GM06990 (cell line): ENCODE data around the gene NXPH4.

Experiments
- DNase-seq: peaks from one replicate; pipeline ENCODE4 v3.0.0-alpha.2; 2011; ENCODE audit not compliant: insufficient read length; ENCODE audit errors: extremely low read depth
- H3K27me3 ChIP-seq: replicated peaks from 2 replicates; pipeline ENCODE4 v1.6.0; 2011; ENCODE audit warnings: low read length; ENCODE audit not compliant: control insufficient read depth, insufficient read depth
- H3K36me3 ChIP-seq: 2 replicates; pipeline ENCODE4 v1.5.1; 2011; ENCODE audit warnings: low read length; ENCODE audit not compliant: control insufficient read depth, insufficient read depth
- H3K4me3 ChIP-seq: replicated peaks from 2 replicates; pipeline ENCODE4 v1.5.1; 2011; ENCODE audit warnings: low read depth, mild to moderate bottlenecking, control low read depth, low read length
- TF ChIP-seq, protein P1 (sequence below): IDR thresholded peaks from 2 replicates; pipeline ENCODE4 v1.5.1; 2011; ENCODE audit warnings: low read length, control low read depth, mild to moderate bottlenecking, inconsistent platforms; ENCODE audit not compliant: insufficient read depth, poor library complexity, severe bottlenecking

Gene NXPH4

DNA sequence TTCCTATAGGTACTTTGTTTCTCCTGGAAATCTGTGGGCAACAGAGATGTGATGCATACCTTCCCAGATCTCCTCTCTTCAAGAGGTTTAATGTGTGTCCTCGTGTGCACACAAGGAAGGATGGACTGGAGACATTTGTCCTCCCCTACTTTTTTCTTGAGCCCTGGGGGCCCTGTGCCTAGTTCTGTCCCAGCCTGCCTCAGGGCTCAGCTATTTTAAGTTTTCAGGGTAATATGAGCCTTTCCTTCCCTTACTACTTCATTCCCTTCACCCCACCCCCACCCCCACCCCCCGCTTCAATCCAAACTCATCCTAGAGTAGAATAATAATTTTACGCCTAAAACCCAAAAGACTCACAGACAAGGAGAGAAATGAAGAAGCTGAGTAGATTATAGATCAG, 33.9 kb downstream of the NXPH4 start:
- Histone ChIP-seq H3K4me3 (no peak overlapping the region), H3K36me3 (no peaks in the 10 kb centered on the region), H3K27me3 (no peaks in the 10 kb centered on the region)
- no peak for DNase-seq
- TF ChIP-seq, protein P1, sequence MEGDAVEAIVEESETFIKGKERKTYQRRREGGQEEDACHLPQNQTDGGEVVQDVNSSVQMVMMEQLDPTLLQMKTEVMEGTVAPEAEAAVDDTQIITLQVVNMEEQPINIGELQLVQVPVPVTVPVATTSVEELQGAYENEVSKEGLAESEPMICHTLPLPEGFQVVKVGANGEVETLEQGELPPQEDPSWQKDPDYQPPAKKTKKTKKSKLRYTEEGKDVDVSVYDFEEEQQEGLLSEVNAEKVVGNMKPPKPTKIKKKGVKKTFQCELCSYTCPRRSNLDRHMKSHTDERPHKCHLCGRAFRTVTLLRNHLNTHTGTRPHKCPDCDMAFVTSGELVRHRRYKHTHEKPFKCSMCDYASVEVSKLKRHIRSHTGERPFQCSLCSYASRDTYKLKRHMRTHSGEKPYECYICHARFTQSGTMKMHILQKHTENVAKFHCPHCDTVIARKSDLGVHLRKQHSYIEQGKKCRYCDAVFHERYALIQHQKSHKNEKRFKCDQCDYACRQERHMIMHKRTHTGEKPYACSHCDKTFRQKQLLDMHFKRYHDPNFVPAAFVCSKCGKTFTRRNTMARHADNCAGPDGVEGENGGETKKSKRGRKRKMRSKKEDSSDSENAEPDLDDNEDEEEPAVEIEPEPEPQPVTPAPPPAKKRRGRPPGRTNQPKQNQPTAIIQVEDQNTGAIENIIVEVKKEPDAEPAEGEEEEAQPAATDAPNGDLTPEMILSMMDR: no peak

DNA sequence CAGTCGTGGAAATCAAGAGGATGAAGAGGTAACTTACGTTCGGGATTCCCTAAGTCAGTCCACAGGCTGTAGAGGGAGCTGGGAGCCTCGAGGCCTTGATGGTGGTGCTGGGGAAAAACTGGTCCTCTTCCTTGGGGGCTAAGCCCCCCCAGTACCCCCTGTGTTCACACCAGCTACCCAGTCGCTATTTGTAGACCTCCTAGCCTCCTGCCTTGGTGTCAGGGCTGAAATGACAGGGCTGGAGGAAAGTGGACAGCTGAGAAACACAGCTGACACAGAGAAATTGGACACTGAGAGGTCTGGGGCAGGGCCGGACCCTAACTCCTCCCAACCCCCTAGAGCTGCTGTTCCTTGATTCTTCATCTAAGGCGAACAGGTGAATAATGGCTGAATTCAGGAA, 34.4 kb downstream of the NXPH4 start, which contains the start of gene STAC3:
STAC3 (minus strand) TSS at position 232 of the 400 bp plus-strand sequence. CDS start 1,551 bp downstream, outside the sequence.
- H3K27me3 ChIP-seq: no peaks in the 10 kb centered on the region
- H3K4me3 ChIP-seq: no peak within 1 kb of the TSS
- DNase-seq: no peak
- TF ChIP-seq, protein P1: no peak
- peaks cover 1% of the 10 kb centered on the region for H3K36me3 ChIP-seq

DNA sequence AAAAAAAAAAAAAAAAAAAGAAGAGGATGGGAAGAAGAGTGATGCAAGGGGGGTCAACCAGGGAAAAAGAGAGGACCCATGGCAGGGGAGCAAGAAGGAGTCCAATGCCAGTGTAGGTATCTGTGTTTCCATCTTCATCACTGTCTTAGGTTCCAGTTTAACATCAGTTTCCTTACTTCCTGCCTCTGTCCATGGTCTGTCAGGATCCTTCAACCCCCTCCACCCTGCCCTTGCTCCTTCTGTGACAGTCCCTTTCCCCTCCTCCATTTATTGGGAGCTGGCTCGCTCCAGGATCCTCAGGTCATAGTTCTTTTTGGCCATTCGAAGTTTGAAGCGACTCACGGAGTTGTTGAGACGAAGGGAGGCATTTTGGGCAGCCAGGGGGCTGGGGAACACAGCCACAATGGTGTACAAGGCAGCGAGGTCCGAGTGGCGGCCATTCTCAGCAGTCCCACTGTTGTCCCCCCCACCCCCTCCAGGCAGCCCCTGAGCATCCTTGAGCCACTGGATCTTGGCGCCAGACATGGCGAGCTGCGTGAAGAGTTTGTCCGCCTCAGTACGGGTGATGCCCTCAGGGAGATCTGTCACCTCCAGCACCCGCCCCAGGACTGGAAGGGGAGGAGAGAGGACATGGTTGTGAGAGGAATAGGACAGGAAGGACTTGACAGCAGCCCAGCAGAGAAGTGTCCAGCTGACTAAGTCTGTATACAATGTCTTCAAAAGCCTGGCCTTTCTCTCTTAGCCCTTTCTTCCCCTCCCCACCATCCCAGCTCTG, 38.1 kb downstream of the NXPH4 start:
- H3K4me3 ChIP-seq: no peak overlapping the region
- TF ChIP-seq, protein P1: no peak
- no peaks in the 10 kb centered on the region for H3K27me3 ChIP-seq
- peaks cover 14% of the 10 kb centered on the region for H3K36me3 ChIP-seq
- no peak for DNase-seq

DNA sequence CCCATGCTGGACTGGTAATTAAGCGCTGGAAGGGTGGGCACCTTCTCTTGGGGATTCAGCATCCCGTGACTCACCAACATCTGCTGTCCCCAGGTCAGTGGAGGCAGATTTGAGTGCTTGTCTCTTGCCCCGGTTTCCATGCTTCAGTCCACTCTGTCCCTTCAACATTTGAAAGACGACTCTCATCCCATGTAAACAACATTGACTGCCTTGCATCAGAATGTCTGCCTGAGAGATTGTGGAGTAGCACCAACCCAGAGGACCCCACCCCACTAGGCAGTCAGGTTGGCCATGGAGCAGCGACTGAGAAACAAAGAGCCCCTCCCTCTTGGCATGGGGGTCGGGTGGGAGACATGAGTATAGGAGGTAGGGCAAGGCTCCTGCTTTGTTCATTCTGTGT, 39.3 kb downstream of the NXPH4 start:
- peaks cover 19% of the 10 kb centered on the region for H3K36me3 ChIP-seq
- DNase-seq: no peak
- TF ChIP-seq, protein P1: no peak
- H3K4me3 ChIP-seq: no peak overlapping the region
- H3K27me3 ChIP-seq: no peaks in the 10 kb centered on the region

DNA sequence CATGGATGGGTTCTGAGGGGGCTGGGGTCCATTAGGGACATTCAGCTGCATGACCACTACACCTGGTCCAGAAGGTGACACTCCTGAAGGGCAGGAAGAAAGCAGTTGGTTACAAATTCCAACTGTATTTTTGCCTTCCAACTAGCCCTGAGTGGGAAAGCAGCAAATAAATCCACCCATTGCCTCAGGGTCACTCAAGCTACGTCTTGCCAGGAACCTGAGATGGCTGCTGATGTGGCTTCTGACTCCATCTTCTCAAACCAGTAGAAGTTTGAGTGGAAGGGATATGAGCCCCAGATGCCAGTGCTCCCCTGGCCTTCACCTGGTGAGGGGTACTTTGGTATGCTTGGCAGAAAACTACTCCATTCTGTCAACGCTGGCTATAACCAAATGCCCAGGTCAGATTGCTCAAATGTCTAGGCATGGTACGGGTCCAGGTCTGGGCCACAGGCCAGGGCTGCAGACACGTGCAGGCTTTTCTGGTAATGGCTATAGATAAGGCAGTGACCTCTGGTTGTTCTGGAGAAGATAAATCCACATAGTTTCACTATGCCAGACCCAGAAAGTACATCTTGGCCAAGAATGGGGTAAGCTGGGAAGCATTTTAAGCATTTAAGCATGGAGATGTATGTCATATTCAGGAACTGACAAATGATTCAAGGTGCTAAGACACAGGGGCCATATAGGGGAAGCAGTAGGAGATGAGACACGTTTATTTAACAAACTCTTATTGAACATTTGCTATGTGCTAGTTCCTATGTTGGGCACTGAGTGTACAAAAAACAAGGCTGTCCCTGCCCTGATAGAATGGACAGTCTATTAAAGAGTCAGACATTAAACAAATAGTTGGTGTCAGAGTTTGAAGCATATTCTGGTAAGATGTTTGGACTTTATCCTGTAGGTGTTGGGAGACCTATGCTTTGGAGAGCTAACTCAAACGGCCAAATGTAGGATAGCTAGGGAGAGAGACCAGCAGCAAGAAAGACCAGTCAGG, 42.7 kb downstream of the NXPH4 start:
- TF ChIP-seq, protein P1: no peak
- H3K27me3 ChIP-seq: no peaks in the 10 kb centered on the region
- DNase-seq: no peak
- peaks cover 19% of the 10 kb centered on the region for H3K36me3 ChIP-seq
- no peak overlapping the region for H3K4me3 ChIP-seq
